ENCODE measurements around the gene NTM.

GRCh38 chr11:131583938-131584337 is 213.5 kb downstream of the NTM start:
- TF ChIP-seq CTCF (conservative IDR thresholded peaks at IDR 0.05; ENCODE audit: low read depth, low read length): no peak
- TF ChIP-seq EZH2 (IDR thresholded peaks at IDR 0.05; ENCODE audit: borderline replicate concordance, low read depth, low read length, poor library complexity, severe bottlenecking): no peak
